Rectal smooth muscle tissue (tissue), 1 donor: Measurements from ENCODE around the gene FBXO10.
A peak's percentile ranks its signal among the peaks of the same experiment; 100 is the strongest.
"Not testable (repeated sequence)": the region's sequence is repeated elsewhere in the genome, so short reads cannot be mapped to it uniquely, and the experiment has no call there.

ENCODE experiments used
- H3K27ac ChIP-seq: one replicate; pipeline ENCODE4 v1.7.0; 2013; ENCODE audit warnings: low read depth, low read length, inconsistent platforms
- H3K27me3 ChIP-seq: one replicate; pipeline ENCODE4 v1.7.0; 2013; ENCODE audit warnings: low read length; ENCODE audit not compliant: control insufficient read depth, insufficient read depth
- H3K36me3 ChIP-seq: one replicate; pipeline ENCODE4 v1.7.0; 2013; ENCODE audit warnings: low read length; ENCODE audit not compliant: control insufficient read depth, insufficient read depth
- H3K4me1 ChIP-seq: one replicate; pipeline ENCODE4 v1.7.0; 2013; ENCODE audit warnings: low read length; ENCODE audit not compliant: control insufficient read depth, insufficient read depth
- H3K4me3 ChIP-seq: one replicate; pipeline ENCODE4 v1.7.0; 2013; ENCODE audit warnings: low read length
- H3K9ac ChIP-seq: one replicate; pipeline ENCODE4 v1.7.0; 2013; ENCODE audit warnings: low read length

FBXO10 gene

DNA sequence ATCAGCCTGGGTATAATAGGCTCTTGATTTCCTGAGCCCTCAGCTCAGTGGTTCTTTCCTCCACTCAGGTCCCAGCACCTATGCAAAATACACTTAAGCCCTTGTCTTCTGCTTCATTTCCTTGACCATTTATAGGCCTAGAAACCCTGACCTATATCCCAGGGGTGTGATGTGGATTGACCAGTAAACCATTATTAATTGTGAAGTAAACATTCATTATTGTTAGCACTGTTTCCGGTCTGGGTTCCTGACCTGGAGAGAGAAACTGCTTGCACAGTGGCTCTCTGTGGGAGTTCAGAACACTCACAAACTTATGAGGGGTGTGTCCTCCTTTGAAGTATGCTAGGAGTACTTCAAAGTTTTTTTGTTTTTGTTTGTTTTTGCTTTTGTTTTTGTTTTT lies 35.8 kb upstream of the FBXO10 start:
- Histone ChIP-seq H3K27me3 (no peaks in the 10 kb centered on the region), H3K4me1 (no peaks in the 10 kb centered on the region), H3K27ac (no peak overlapping the region), H3K36me3 (no peaks in the 10 kb centered on the region), H3K4me3 (no peak overlapping the region), H3K9ac (no peak overlapping the region)

DNA sequence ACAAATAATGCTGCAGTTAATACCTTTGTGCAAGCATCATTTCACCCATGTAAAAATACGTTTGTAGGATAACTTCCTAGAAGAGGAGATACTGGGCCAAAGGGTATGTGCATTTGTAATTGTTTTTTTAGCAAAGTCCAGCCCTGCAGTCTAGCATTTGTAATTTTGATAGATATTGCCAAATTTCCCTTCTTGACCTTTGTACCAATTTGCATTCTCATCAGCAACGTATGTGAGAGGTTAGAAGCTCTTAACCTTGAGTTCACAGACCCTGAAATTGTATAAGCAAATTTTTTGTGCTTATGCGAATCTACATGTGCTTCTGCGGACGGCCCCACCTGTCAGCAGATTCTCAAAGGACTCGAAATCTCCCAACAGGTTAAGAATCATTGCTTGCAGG lies 34.8 kb upstream of the FBXO10 start:
- Histone ChIP-seq H3K4me3 (no peak overlapping the region), H3K4me1 (no peaks in the 10 kb centered on the region), H3K27ac (no peak overlapping the region), H3K27me3 (no peaks in the 10 kb centered on the region), H3K36me3 (no peaks in the 10 kb centered on the region), H3K9ac (no peak overlapping the region)

DNA sequence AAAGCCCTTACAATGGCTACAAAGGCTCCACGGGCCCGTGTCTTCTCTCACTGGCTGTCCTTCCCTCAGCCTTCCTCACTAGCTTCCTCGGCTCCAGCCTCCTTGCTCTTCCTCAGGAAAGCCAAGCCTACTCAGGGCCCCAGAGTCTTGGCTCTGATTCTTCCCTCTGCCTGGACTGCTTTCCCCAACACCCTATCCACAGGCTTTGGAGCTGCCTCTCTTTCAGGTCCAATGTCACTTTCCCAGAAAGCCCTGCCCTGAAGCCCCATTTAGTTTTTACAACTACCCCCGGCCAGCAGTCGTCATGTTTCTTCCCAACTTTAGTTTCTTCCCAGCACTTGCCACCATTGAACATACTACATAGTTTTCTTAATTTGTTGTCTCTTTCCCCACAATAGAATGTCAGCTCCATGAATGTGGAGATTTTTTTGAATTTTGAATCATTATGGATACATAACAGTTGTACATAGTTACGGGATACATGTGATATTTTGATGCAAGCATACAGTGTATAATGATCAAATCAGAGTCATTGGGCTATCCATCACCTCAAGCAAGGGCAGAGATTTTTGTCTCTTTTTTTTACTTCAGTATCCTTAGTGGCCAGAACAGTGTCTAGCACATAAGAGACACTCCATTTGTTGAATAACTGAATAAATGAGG lies 33.7 kb upstream of the FBXO10 start:
- Histone ChIP-seq H3K4me1 (no peaks in the 10 kb centered on the region), H3K36me3 (no peaks in the 10 kb centered on the region), H3K27me3 (no peaks in the 10 kb centered on the region), H3K4me3 (no peak overlapping the region), H3K9ac (no peak overlapping the region), H3K27ac (no peak overlapping the region)

DNA sequence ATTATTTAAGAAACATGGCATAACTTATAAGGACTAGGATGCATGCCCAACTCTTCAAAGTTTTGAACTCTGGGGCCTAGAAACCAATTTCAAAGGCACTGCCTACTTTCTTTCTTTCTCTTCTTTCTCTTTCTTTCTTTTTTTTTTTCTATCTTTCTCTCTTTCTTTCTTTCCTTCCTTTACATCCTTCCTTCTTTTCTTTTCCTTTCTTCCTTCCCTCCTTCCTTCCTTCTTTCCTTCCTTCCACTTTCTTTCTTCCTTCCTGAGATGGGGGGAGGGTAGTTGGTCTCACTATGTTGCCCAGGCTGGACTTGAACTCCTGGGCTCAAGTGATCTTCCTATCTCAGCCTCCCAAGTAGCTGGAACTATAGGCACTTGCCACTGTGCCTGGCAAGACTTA lies 32.1 kb upstream of the FBXO10 start:
- no peak overlapping the region for H3K27ac ChIP-seq
- H3K4me3 ChIP-seq: no peak overlapping the region
- no peaks in the 10 kb centered on the region for H3K4me1 ChIP-seq
- no peaks in the 10 kb centered on the region for H3K36me3 ChIP-seq
- no peak overlapping the region for H3K9ac ChIP-seq
- H3K27me3 ChIP-seq: no peaks in the 10 kb centered on the region

DNA sequence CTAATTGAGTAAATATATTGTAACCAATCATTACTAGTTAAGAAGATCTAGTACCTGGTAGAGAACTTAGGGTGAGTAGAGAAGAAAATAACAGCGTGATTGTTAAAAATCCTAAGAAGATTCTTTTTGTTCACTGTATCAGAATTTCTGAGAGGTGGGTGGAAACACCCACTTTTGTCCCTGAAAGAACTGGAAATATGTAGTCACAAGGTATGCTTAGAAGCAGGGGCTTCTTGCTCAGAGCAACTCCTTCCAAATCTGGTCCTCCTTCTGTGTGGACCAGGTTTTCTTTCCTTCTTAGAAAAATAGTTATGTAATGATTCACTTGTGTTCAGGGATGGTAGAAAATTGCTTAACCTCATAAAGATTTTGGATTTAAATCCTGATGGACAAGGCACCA lies 28.1 kb upstream of the FBXO10 start:
- Histone ChIP-seq H3K4me3 (no peak overlapping the region), H3K36me3 (no peaks in the 10 kb centered on the region), H3K27me3 (no peaks in the 10 kb centered on the region), H3K9ac (no peak overlapping the region), H3K4me1 (no peaks in the 10 kb centered on the region), H3K27ac (no peak overlapping the region)

DNA sequence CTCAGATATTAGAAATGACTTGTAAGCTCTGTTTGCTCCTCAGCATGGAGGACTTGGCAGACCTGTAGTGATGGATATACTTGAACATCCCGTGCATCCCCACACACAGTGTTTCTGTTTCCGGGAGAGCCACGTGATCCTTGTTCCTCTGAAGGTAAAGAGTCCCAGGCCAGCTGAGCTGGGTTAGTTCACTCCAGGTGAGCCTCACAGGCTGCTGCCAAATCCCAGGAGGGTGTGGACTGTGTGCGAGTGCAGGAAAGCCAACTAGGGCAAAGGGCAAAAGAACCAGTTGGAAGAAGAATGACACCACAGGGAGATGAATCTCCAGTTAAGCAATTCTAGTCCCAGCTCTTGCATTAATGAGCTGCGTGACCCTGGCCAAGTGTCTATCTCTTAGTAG lies 26.6 kb upstream of the FBXO10 start:
- Histone ChIP-seq H3K9ac (no peak overlapping the region), H3K36me3 (no peaks in the 10 kb centered on the region), H3K4me1 (no peaks in the 10 kb centered on the region), H3K27me3 (no peaks in the 10 kb centered on the region), H3K4me3 (no peak overlapping the region), H3K27ac (no peak overlapping the region)

DNA sequence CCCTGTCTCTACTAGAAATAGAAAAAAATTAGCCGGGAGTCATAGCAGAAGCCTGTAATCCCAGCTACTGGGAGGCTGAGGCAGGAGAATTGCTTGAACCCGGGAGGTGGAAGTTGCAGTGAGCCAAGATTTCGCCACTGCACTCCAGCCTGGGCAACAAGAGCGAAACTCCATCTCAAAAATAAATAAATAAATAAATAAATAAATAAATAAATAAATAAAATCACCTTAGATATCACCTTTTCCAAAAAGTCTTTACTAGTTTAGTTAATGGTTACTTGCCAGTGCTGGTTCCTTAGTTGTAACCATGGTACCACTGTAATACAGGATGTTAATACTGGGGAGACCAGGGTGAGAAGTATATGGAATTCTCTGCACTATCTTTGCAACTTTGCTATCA lies 25.9 kb upstream of the FBXO10 start:
- H3K27ac ChIP-seq, H3K27me3 ChIP-seq, H3K4me1 ChIP-seq, H3K4me3 ChIP-seq, H3K36me3 ChIP-seq, H3K9ac ChIP-seq: not testable (repeated sequence)

DNA sequence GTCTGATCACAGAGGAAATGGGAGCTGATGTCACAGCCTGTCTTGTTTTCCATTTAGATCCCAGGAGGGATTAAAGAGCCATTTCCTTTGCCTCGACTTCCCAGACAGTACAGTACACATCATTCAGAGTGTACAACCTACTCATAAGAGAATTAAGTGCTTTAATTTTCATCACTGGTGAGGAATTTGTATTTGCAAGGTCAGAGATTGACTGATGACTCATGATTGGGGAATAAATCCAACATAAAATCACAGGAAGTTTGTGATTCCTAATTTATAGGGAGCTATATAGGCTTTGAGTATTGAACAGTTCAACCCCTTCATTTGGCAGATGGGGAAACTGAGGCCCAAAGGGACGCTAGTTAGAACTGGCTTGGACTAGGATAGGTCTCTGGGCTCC lies 20.3 kb upstream of the FBXO10 start:
- Histone ChIP-seq H3K4me3 (no peak overlapping the region), H3K27me3 (no peaks in the 10 kb centered on the region), H3K27ac (no peak overlapping the region), H3K36me3 (no peaks in the 10 kb centered on the region), H3K9ac (no peak overlapping the region), H3K4me1 (peaks cover 3% of the 10 kb centered on the region)

DNA sequence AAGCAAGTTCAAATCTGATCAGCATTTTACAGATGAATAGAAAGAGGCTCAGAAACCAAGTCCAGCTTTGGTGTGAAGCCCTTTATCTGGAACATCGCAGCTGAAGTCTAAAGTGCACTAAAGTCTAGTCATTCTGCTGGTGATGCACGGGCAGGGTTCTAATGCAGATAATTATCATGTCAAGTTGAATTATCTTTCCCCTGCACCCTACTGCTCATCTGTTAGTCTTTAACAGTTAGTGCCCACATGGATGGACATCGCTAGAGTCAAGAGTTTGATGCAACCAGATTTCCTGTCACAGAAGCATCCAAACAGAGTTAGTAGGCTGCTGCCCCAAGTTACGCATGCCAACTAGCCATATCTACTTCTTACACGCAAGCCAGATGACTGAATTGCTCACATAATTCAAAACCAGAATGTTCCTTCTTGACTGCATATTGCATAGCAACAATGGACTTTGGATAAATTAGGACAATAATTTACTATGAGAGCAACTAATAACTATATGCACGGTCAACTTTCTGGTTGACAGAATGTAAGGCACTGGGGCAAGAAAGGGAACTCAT lies 17.8 kb upstream of the FBXO10 start:
- no peaks in the 10 kb centered on the region for H3K27me3 ChIP-seq
- H3K4me1 ChIP-seq: peaks cover 7% of the 10 kb centered on the region
- H3K36me3 ChIP-seq: no peaks in the 10 kb centered on the region
- H3K9ac ChIP-seq: no peak overlapping the region
- no peak overlapping the region for H3K27ac ChIP-seq
- no peak overlapping the region for H3K4me3 ChIP-seq

DNA sequence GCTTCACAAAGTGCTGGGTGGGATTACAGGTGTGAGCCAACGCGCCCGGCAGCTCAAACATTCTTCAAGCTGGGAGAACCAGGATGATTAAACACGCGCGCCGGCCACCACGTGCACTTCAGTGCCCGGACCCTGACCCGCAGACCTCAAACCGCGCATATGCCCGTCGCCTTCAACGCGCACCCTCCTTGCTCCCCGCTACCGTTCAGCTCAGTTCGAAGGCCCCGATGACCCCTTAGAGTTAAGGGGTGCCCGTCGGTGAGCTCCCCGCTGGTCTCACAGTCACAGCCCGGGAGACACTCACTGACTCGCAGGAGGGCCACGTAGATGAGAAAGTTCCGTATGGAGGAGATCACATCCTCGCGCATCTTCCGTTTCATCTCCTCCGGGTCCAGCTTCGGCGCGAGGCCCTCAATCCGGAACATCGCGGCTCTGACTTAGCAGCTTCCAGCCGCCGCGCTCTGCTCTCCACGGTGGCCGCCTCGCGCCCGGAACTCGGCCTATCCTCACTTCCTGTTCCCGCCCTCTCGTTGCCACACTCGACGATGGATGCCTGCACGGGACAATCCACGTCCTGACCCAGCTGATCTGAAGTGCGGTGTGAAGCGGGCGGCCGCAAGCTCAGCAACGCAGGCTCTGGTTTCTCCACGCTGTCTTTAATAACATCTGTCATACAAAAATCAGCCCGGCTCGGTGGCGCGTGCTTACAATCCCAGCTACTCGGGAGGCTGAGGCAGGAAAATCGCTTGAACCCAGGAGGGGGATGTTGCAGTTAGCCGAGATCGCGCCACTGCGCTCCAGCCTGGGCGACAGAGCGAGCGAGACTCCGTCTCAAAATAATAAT lies 16.1 kb upstream of the FBXO10 start, which contains the start of gene TOMM5:
Gene TOMM5, minus strand, starts transcription at position 490 of the 844 bp plus-strand sequence. Its CDS starts 65 bp downstream, at position 425.
- Histone ChIP-seq H3K4me1 (peaks cover 7% of the 10 kb centered on the region), H3K27ac (peak within 1 kb of the TSS; percentile 90), H3K4me3 (peak within 1 kb of the TSS; percentile 99)

DNA sequence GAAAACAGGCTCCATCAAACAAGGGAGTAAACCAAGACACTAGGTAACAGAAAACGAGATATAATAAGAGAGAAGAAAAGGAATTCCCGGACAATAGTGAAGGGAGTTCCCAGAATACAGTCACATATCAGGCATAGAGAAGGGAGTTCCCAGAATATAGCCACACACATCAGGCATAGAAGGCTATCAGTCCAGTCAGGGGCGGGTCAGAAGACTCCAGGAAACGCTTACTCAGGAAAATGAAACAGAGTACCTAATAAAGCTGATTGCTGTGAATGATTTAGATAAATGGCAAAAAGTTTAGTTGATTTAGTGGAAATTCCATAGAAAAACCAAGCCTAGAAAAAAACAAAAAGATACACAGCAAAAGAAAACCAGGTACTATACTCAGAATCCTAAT lies 11.3 kb upstream of the FBXO10 start:
- H3K9ac ChIP-seq: no peak overlapping the region
- H3K27ac ChIP-seq: no peak overlapping the region
- H3K4me3 ChIP-seq: no peak overlapping the region
- peaks cover 10% of the 10 kb centered on the region for H3K36me3 ChIP-seq
- peaks cover 23% of the 10 kb centered on the region for H3K4me1 ChIP-seq
- no peaks in the 10 kb centered on the region for H3K27me3 ChIP-seq

More for the DNA sequence above, 16.1 kb upstream of the FBXO10 start, which contains the start of gene TOMM5:
- no peaks in the 10 kb centered on the region for H3K36me3 ChIP-seq
- H3K27me3 ChIP-seq: no peaks in the 10 kb centered on the region
- H3K9ac ChIP-seq: peak within 1 kb of the TSS; percentile 92

DNA sequence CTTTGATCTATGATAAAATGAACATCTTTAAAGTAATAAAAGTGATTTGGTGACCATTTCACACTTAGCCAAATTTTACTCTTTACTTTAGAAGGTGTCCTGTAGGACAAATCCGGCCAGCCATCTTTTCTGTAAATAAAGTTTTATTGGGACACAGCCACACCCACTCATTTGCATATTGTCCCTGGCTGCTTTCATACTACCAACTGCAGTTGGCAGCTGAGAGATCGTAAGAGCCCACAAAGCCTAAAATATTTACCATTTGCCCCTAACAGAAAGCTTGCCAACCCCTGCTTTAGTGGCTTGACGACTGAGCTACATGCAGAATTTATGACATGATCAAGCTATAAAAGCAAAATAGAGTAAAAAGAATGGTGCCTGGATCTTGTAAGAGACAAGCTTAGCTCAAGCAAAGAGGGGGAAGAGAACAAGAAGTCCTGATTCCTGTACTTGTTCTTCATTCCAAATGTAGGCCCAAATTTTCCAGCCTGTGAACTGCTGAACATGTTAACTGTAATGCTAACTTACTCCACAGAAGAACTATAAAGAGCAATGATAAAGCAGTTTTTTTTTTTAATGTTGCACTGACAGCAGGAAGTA lies 7.4 kb upstream of the FBXO10 start:
- Histone ChIP-seq H3K4me1 (peaks cover 19% of the 10 kb centered on the region), H3K4me3 (no peak overlapping the region), H3K36me3 (peaks cover 10% of the 10 kb centered on the region), H3K9ac (no peak overlapping the region), H3K27me3 (no peaks in the 10 kb centered on the region), H3K27ac (peak overlapping the region; percentile 80)
